Measurements from ENCODE around the gene KRTAP10-6.
"Not testable (repeated sequence)": the region's sequence is repeated elsewhere in the genome, so short reads cannot be mapped to it uniquely, and the experiment has no call there.

The KRTAP10-6 gene

DNA sequence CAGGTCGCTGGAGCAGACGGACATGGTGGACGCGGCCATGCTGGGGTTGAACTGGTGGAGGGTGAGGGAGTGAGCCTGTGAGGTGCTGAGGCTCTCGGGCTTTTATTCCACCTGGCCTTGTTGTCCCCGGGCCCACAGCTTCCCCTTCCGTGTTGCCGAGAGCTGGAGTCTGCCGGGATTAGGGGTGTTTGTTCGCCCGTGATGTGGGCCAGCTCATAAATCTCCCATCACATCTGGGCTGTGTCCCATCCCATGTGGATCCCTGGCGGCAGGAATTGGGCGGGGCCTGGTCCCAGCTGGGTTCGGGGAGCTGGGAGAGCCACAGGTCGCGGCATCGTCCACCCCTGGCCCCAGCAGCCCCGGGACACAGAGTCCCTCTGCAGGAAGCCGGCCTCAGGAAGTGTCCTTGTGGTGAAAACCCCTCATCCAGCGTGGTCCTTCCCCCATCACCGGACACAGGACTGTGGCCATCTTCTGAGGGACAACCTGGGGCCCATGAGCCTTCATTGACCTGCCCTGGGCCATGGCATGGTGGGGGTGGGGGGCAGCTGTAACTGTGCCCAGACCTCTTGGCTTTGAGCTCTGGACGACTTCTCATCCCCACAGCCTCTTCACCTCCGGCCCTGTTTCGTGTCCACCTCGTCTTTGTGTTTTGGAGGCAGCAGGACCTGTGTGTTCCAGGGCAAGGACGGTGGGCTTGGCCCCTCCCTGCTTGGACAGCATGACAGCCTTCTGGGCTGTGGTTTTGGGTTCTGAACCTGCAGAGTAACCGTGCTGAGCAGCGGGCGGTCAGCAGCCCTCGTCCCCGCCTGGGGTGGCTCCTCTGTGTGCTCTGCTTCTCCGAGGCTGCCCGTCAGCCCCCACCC is at the start of gene KRTAP10-6:
TSS of gene KRTAP10-6 (minus strand) at position 60 of the 866 bp plus-strand sequence. CDS start at position 39, 21 bp downstream.
- DNase-seq (ENCODE audit: low read depth), result no peak

DNA sequence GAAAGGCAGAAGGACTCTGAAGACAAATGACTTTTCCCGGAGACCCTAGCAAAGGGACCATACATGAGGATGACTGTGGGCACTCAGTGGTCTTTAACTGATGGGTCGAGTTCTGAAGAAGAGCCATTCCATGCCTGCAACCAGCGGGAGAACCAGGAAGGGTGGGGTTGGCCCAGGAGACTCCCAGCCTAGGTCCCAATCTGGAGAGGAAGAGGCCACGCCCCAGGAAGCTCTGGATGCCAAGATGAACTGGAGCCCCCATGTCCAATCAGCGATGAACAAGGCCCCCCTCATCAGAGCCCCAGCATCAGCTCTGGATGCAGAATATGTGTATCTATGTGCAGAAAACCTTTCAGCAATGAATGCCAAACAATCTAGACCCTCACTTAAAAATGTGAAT is 48.5 kb upstream of the KRTAP10-6 start:
- no peak for DNase-seq (ENCODE audit: low read depth)

GRCh38 chr21:44639331-44639655 is 47.0 kb upstream of the KRTAP10-6 start:
- DNase-seq (ENCODE audit: low read depth), result no peak

DNA sequence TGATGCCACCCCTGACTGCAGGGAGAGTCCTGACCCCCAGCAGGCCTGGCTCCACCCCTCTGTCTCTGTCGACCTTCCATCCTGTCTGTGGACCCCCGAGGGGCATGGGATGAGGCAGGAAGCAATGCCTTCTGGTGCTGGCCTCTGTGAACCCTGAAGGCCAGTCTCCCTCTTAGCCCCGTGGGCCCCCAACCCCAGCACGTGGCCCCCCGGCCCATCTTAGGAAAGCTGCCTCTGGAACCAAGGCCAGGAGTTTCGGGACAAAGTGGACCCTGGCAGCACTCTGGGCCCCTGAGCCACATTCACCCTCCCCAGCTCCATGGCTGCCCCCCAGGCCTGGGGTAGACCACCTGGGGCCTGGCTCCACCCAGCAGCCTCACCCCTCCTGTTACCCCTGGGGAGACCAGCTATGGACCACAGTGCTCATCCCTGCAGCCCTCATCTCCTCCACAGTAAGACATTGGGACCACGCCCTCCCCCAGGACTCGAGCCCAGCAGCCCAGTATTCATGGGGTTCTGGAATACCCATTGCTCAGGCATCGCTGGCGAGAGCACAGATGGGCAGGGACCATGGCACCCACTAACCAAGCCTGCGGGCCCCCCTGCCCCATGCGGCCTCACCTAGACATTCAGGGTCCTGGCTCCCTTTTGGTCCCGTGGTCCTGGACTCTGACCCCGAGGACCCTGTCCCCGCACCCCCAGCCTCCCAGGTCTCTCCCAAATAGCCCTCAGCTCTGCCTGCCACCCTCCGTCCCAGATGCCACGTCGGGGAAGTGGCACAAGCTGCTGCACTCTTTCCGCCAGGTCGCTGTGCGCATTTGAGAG is 46.4 kb upstream of the KRTAP10-6 start:
- DNase-seq (ENCODE audit: low read depth), result not testable (repeated sequence)

DNA sequence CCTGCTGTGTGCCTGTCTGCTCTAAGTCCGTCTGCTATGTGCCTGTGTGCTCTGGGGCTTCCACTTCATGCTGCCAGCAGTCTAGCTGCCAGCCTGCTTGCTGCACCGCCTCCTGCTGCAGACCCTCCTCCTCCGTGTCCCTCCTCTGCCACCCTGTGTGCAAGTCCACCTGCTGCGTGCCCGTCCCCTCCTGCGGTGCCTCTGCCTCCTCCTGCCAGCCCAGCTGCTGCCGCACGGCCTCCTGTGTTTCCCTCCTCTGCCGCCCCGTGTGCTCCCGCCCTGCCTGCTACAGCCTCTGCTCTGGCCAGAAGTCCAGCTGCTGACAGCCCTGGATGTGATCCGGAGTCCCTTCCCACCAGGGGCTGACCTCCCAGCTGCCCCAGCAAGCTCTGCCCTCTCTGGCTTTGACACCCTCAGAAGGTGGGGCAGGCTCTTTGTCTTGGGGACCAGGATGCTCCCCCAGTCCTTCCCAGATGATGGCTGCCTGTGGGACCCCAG is 45.6 kb upstream of the KRTAP10-6 start:
- DNase-seq (ENCODE audit: low read depth), result not testable (repeated sequence)

GRCh38 chr21:44637018-44637850 is 44.9 kb upstream of the KRTAP10-6 start, which contains the start of gene KRTAP10-10:
KRTAP10-10 (plus strand) TSS chr21:44637356; CDS start chr21:44637418, 62 bp downstream.
- no peak for DNase-seq (ENCODE audit: low read depth)

- no peak for DNase-seq (ENCODE audit: low read depth)
These were observed 44.1 kb upstream of the KRTAP10-6 start for GRCh38 chr21:44636209-44637017.

- no peak for DNase-seq (ENCODE audit: low read depth)
These were observed 39.8 kb upstream of the KRTAP10-6 start for GRCh38 chr21:44632067-44632466.

GRCh38 chr21:44630440-44630839 is 38.1 kb upstream of the KRTAP10-6 start:
- no peak for DNase-seq (ENCODE audit: low read depth)

- DNase-seq (ENCODE audit: low read depth), result no peak
These were observed 36.5 kb upstream of the KRTAP10-6 start for GRCh38 chr21:44628707-44629391.

DNA sequence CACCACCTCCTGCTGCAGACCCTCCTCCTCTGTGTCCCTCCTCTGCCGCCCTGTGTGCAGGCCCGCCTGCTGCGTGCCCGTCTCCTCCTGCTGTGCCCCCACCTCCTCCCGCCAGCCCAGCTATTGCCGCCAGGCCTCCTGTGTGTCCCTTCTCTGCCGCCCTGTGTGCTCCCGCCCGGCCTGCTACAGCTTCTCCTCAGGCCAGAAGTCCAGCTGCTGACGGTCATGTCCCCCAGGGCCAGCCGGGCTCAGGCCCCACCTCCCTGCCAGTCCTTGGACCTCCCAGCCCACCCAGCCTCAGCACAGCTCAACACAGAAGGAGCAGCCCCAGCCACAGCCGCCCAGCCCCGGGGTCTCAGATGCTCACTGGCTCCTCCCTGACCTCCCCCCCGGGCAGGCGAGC is 35.5 kb upstream of the KRTAP10-6 start:
- not testable (repeated sequence) for DNase-seq (ENCODE audit: low read depth)

DNA sequence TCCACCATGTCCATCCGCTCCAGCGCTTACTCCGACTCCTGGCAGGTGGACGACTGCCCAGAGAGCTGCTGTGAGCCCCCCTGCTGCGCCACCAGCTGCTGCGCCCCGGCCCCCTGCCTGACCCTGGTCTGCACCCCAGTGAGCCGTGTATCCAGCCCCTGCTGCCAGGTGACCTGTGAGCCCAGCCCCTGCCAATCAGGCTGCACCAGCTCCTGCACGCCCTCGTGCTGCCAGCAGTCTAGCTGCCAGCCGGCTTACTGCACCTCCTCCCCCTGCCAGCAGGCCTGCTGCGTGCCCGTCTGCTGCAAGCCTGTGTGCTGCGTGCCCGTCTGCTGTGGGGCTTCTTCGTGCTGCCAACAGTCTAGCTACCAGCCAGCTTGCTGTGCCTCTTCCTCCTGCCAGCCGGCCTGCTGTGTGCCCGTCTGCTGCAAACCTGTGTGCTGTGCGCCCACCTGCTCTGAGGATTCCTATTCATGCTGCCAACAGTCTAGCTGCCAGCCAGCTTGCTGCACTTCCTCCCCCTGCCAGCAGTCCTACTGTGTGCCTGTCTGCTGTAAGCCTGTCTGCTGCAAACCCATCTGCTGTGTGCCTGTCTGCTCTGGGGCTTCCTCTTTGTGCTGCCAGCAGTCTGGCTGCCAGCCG is 35.0 kb upstream of the KRTAP10-6 start:
- not testable (repeated sequence) for DNase-seq (ENCODE audit: low read depth)

- DNase-seq (ENCODE audit: low read depth), result no peak
These were observed 34.4 kb upstream of the KRTAP10-6 start, which contains the start of gene KRTAP10-9 for GRCh38 chr21:44626673-44627143. KRTAP10-9 (plus strand) TSS chr21:44627093; CDS start chr21:44627172, 79 bp downstream.

GRCh38 chr21:44626262-44626661 is 34.0 kb upstream of the KRTAP10-6 start:
- no peak for DNase-seq (ENCODE audit: low read depth)

DNA sequence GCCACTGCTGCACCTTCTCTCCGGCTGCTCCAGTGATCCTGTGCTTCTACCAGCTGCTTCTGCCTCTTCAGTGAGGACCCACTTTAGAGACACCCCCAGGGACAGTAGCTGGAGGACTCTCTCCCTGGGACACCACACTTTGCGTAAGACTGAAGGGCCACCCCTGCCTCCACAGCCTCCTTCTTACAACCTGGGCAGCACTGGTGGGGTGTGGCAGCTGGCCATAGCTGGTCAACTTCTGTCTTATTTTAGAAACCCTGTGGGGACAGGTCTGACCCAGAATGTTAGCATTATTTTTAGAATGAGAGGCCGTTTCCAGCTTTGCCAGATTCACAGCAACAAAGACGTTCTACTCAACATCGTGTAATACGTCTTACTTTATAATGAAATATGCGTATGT is 33.5 kb upstream of the KRTAP10-6 start:
- DNase-seq (ENCODE audit: low read depth), result no peak

GRCh38 chr21:44623575-44623974 is 31.3 kb upstream of the KRTAP10-6 start:
- no peak for DNase-seq (ENCODE audit: low read depth)

- no peak for DNase-seq (ENCODE audit: low read depth)
These were observed 27.6 kb upstream of the KRTAP10-6 start for GRCh38 chr21:44619886-44620285.

DNA sequence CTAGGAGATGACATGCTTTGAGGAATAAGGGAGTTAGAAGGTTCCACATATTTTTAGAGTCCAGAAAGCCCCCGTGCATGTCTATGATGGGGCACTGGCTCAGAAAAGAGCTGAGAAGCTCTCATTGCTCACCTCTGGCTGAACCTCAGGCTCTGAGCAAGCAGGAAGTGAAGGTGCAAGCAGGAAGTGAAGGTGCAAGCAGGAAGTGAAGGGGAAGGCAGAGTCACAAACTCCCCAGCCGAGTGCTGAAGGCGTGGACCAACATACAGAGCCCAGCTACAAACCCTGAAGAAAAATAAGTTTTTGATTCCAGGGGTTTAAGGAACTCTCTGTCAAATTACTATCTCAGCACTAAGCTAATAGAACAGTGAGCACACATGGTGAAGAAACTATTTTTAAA is 26.6 kb upstream of the KRTAP10-6 start:
- DNase-seq (ENCODE audit: low read depth), result peak; percentile 49

DNA sequence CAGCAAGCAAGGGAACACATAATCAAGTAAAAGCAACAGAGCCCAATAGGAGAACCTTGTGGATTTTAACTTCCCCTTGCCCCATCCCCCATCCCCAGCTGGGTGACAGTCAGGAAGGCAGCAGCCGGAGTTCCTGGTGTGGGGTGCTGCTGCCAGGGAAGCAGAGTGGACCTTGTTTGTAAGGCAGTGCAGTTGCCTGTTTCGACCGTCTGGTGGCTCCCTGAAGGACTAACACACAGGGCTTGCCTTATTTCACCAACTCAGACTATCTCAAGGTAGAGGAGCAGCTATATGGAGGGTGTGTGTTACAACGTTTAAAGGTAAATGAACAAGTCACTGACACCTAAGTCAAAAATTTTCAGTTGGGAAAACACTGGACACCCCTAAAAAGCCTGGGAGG is 26.2 kb upstream of the KRTAP10-6 start:
- DNase-seq (ENCODE audit: low read depth), result no peak

- DNase-seq (ENCODE audit: low read depth), result no peak
These were observed 24.8 kb upstream of the KRTAP10-6 start for GRCh38 chr21:44617071-44617501.
